HepG2 (cell line): ENCODE data around the gene TCF23. TPM values are rescaled to one million over a fixed set of nuclear protein-coding genes. Genes with fewer than 3 reads are reported as not detected.

Experiments used
- CBFB ChIP-seq: sonication (generic); formaldehyde crosslinking; IDR thresholded peaks from 2 replicates; pipeline ENCODE4 v1.4.0; 2020; ENCODE audit warnings: missing genetic modification reagents
- CENPT ChIP-seq: sonication (generic); formaldehyde crosslinking; IDR thresholded peaks from 2 replicates; pipeline ENCODE4 v1.8.0; 2022; ENCODE audit warnings: low read depth, mild to moderate bottlenecking, moderate library complexity, missing genetic modification reagents
- ETV5 ChIP-seq: IDR thresholded peaks from 2 replicates; pipeline ENCODE4 v1.6.1; 2018; ENCODE audit warnings: missing biosample characterization, missing genetic modification reagents, inconsistent platforms, borderline replicate concordance
- LCORL ChIP-seq, 2 experiments: fragments of 450-650 bp in 1 of 2; sonication (generic) in 1 of 2; formaldehyde crosslinking in 1 of 2; IDR thresholded peaks; 2 replicates each; pipeline versions ENCODE4 v1.5.0 to v1.6.1; 2017 to 2020; ENCODE audit warnings: antibody characterized with exemption in 1 of 2, missing genetic modification reagents in 1 of 2
- SETDB1 ChIP-seq: sonication (generic); formaldehyde crosslinking; IDR thresholded peaks from 2 replicates; pipeline ENCODE4 v1.5.1; 2020; ENCODE audit warnings: missing genetic modification reagents, mild to moderate bottlenecking, borderline replicate concordance
- SYNCRIP ChIP-seq: fragments of 200-400 bp; formaldehyde crosslinking; IDR thresholded peaks from 2 replicates; pipeline ENCODE4 v1.6.1; 2018; ENCODE audit warnings: mild to moderate bottlenecking, low read depth, low read length; ENCODE audit not compliant: insufficient read depth
- TEAD3 ChIP-seq: optimal IDR thresholded peaks from 2 replicates; pipeline ENCODE3; 2016; ENCODE audit warnings: borderline replicate concordance
- THAP11 ChIP-seq: IDR thresholded peaks from 2 replicates; pipeline ENCODE4 v1.6.1; 2016; ENCODE audit warnings: missing biosample characterization, missing genetic modification reagents
- TSC22D2 ChIP-seq: sonication (generic); formaldehyde crosslinking; IDR thresholded peaks from 2 replicates; pipeline ENCODE4 v1.5.1; 2020; ENCODE audit warnings: missing genetic modification reagents, mild to moderate bottlenecking, borderline replicate concordance
- XRCC5 ChIP-seq: fragments of 200-400 bp; formaldehyde crosslinking; optimal IDR thresholded peaks from 2 replicates; pipeline ENCODE3; 2017; ENCODE audit warnings: mild to moderate bottlenecking, low read length
- ZBTB38 ChIP-seq: sonication (generic); formaldehyde crosslinking; IDR thresholded peaks from 2 replicates; pipeline ENCODE4 v1.5.1; 2020; ENCODE audit warnings: mild to moderate bottlenecking, missing genetic modification reagents
- ZBTB7B ChIP-seq: sonication (generic); formaldehyde crosslinking; IDR thresholded peaks from 2 replicates; pipeline ENCODE4 v1.4.0; 2020; ENCODE audit warnings: missing genetic modification reagents
- ZFYVE20 ChIP-seq: sonication (generic); formaldehyde crosslinking; IDR thresholded peaks from 2 replicates; pipeline ENCODE4 v1.8.0; 2023; ENCODE audit warnings: low read depth, mild to moderate bottlenecking, moderate library complexity, missing genetic modification reagents, borderline replicate concordance
- ZNF33B ChIP-seq: sonication (generic); formaldehyde crosslinking; IDR thresholded peaks from 2 replicates; pipeline ENCODE4 v1.5.1; 2020; ENCODE audit warnings: mild to moderate bottlenecking, missing genetic modification reagents
- ZNF879 ChIP-seq: sonication (generic); formaldehyde crosslinking; IDR thresholded peaks from 2 replicates; pipeline ENCODE4 v1.8.1; 2023; ENCODE audit warnings: missing genetic modification reagents
- polyA plus RNA-seq, 8 experiments: library from polyadenylated mRNA; depleted of rRNA in 3 of 8; stranded (reverse) in 7 of 8; unstranded in 1 of 8; fragments of >200 nt; fragmentation: Illumina TruSeq in 4 of 8; extraction: Trizol in 4 of 8; gene quantifications; 2 replicates each; pipeline versions ENCODE4 v1.2.1 to v1.2.3, GENCODE V29; 2011 to 2016; ENCODE audit warnings: low read depth in 4 of 8, missing spikeins in 1 of 8, mixed read lengths in 1 of 8; ENCODE audit not compliant: insufficient read depth in 1 of 8
- total RNA-seq, 5 experiments: library from RNA; depleted of rRNA; stranded (reverse); fragments of >200 nt; fragmentation: Illumina TruSeq; extraction: Trizol; gene quantifications; 2 replicates each; pipeline ENCODE4 v1.2.3, GENCODE V29; 2016; ENCODE audit warnings: low read depth in 1 of 5
- TF ChIP-seq, protein P1 (sequence below): sonication (generic); formaldehyde crosslinking; IDR thresholded peaks from 2 replicates; pipeline ENCODE4 v1.8.0; 2022; ENCODE audit warnings: mild to moderate bottlenecking, missing genetic modification reagents, moderate library complexity
- TF ChIP-seq, protein P2 (sequence below): fragments of 450-650 bp; IDR thresholded peaks from 2 replicates; pipeline ENCODE4 v1.6.1; 2016

Gene TCF23
- total and polyA plus RNA-seq, 2 of the 13 experiments (the other 11 are each of a cell fraction or from before 2014, with no cell fraction given) = 0.02 to 1.4 TPM

DNA sequence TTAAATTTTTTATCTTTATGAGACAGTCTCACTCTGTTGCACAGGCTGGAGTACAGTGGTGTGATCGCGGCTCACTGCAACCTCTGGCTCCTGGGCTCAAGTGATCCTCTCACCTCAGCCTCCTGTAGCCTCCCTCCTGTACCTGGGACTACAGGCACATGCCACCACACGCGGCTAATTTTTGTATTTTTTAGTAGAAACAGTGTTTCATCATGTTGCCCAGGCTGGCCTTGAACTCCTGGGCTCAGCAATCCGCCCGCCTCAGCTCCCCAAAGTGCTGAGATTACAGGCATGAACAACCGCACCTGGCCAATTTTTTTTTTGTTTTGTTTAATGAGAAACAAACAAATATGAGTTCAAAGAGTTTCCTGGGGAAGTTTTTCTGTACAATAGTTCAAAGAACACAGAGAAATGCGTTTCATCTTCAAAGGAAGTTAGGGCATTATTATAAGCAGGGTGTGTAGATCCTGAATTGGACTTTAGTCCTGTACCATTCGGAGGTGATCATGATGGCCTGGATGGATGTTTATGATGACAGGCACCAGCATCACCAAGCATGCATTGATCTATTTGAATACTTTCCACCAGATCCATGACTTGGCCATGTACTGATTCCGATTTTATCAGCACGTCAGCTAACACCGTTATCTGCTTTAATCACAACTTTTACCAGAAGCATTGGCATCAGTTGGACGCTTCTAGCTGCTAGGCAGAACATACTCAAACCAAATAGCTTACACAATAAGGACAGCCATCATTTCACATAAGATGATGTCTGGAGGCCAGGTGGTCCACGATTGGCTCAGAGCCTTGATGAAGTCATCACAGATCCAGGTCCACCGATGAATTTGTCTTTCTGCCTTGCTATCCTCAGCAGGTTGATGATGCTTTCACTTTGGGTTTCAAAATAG, 28.9 kb downstream of the TCF23 start (continued):
- TF ChIP-seq, protein P1, sequence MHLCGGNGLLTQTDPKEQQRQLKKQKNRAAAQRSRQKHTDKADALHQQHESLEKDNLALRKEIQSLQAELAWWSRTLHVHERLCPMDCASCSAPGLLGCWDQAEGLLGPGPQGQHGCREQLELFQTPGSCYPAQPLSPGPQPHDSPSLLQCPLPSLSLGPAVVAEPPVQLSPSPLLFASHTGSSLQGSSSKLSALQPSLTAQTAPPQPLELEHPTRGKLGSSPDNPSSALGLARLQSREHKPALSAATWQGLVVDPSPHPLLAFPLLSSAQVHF (CRISPR knock-in tag) = peak; percentile 75; the same call in 1 of the 2 replicates
- TF ChIP-seq ZFYVE20 (CRISPR knock-in tag) = no peak
- TF ChIP-seq ETV5 = peak; percentile 89; the same call in 1 of the 2 replicates
- TF ChIP-seq SETDB1 = no peak
- TF ChIP-seq, protein P2, sequence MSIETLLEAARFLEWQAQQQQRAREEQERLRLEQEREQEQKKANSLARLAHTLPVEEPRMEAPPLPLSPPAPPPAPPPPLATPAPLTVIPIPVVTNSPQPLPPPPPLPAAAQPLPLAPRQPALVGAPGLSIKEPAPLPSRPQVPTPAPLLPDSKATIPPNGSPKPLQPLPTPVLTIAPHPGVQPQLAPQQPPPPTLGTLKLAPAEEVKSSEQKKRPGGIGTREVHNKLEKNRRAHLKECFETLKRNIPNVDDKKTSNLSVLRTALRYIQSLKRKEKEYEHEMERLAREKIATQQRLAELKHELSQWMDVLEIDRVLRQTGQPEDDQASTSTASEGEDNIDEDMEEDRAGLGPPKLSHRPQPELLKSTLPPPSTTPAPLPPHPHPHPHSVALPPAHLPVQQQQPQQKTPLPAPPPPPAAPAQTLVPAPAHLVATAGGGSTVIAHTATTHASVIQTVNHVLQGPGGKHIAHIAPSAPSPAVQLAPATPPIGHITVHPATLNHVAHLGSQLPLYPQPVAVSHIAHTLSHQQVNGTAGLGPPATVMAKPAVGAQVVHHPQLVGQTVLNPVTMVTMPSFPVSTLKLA = no peak; the same call in none of the 2 replicates
- TF ChIP-seq ZNF33B = no peak
- TF ChIP-seq LCORL (IDR thresholded peaks at IDR 0.05) = peak; percentile 95
- TF ChIP-seq LCORL (CRISPR knock-in tag; IDR thresholded peaks at IDR 0.05) = peak; percentile 84; the same call in 1 of the 2 replicates
- no peak for TF ChIP-seq ZNF879 (CRISPR knock-in tag)
- TF ChIP-seq TEAD3 (CRISPR knock-in tag) = no peak
- no peak for TF ChIP-seq XRCC5
- TF ChIP-seq CENPT (CRISPR knock-in tag) = no peak
- TF ChIP-seq TSC22D2 (CRISPR knock-in tag) = no peak
- TF ChIP-seq ZBTB7B (CRISPR knock-in tag) = no peak
- peak; percentile 85 for TF ChIP-seq ZBTB38
- no peak for TF ChIP-seq SYNCRIP
- TF ChIP-seq CBFB (CRISPR knock-in tag) = peak; percentile 78; the same call in 1 of the 2 replicates
- TF ChIP-seq THAP11 (CRISPR knock-in tag) = peak; percentile 65
